Erythroblast (primary cell): ENCODE measurements around the gene KCNC3.

Source experiments
- GATA1 ChIP-seq: IDR thresholded peaks from 2 replicates; pipeline ENCODE4 v1.6.1; 2011; ENCODE audit warnings: low read depth, mild to moderate bottlenecking, control low read depth, low read length, moderate library complexity
- POLR2A ChIP-seq: IDR thresholded peaks from 2 replicates; pipeline ENCODE4 v1.6.1; 2011; ENCODE audit warnings: mild to moderate bottlenecking, low read length

DNA sequence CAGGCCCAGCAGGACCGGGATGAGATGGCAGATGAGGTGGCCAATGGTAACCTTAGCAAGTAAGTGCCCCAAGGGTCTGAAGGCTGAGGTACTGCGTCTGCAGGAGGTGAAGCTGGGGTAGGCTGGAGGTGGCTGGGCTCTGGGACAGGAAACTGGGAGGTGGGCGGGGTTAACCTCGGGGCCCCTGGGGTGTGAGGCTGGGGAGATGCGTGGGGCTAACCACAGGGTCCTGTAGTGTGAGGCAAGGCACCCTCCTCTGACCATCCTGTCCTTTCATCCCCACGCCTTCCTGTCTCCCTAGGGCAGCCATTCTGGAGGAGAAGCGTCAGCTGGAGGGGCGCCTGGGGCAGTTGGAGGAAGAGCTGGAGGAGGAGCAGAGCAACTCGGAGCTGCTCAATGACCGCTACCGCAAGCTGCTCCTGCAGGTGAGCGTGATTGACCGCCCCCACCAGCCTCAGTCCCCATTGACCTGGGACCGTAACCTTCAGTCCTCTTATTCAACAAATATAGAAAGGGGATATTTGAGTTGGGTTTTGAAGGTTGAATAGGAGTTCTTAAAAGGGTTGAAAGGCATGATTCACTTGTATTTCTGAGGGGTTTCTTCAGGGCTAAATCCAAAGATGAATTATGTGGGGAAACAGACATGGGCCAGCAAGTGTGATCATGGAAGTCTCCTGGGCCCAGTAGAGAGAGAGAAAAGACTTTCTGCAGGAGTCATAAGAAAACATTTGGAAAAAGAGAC is 35.7 kb downstream of the KCNC3 start:
- TF ChIP-seq POLR2A (no peak), GATA1 (no peak)
